PC-9 (cell line): ENCODE data around the gene ACY1.

Source experiments
- CTCF ChIP-seq: fragments of 200-600 bp; sonication (generic); conservative IDR thresholded peaks from 2 replicates; pipeline ENCODE4 v1.6.1; 2017; ENCODE audit warnings: mixed run types, antibody characterized with exemption, mild to moderate bottlenecking, moderate library complexity
- EZH2 ChIP-seq: fragments of 200-600 bp; sonication (generic); IDR thresholded peaks from 2 replicates; pipeline ENCODE4 v1.8.0; 2017; ENCODE audit warnings: antibody characterized with exemption, low read depth

- TF ChIP-seq CTCF (no peak), EZH2 (no peak)
Observed at GRCh38 chr3:51934139-51934850, 49.0 kb upstream of the ACY1 start.
